ENCODE data around the gene SNX7.

Gene SNX7

GRCh38 chr1:98661544-98662355, at the start of gene SNX7:
Gene SNX7, plus strand, starts transcription at chr1:98661721. Its CDS starts 11 bp downstream, at chr1:98661732.
- peak; percentile 1 to 12 for DNase-seq

GRCh38 chr1:98637316-98637715, 24.2 kb upstream of the SNX7 start:
- no peak for DNase-seq

GRCh38 chr1:98638185-98638584, 23.3 kb upstream of the SNX7 start:
- no peak for DNase-seq

GRCh38 chr1:98644510-98644909, 17.0 kb upstream of the SNX7 start:
- no peak for DNase-seq

- DNase-seq: no peak
Measured at GRCh38 chr1:98651116-98651632, 10.3 kb upstream of the SNX7 start.

GRCh38 chr1:98653123-98653522, 8.4 kb upstream of the SNX7 start:
- no peak for DNase-seq

- DNase-seq: no peak
Measured at GRCh38 chr1:98659879-98660278, 1.6 kb upstream of the SNX7 start.

- no peak for DNase-seq
Measured at GRCh38 chr1:98660940-98661543, 479 bp upstream of the SNX7 start.

- DNase-seq: peak; percentile 0 to 24
Measured at GRCh38 chr1:98662356-98662670, 792 bp downstream of the SNX7 start.

GRCh38 chr1:98668733-98669132, 7.2 kb downstream of the SNX7 start:
- no peak for DNase-seq

- no peak for DNase-seq
Measured at GRCh38 chr1:98669355-98670296, 8.1 kb downstream of the SNX7 start.

GRCh38 chr1:98672189-98672588, 10.7 kb downstream of the SNX7 start:
- DNase-seq: no peak

- no peak for DNase-seq
Measured at GRCh38 chr1:98674075-98674781, 12.7 kb downstream of the SNX7 start.

- DNase-seq: no peak
Measured at GRCh38 chr1:98675282-98675681, 13.8 kb downstream of the SNX7 start.

- DNase-seq: no peak
Measured at GRCh38 chr1:98677288-98677687, 15.8 kb downstream of the SNX7 start.

GRCh38 chr1:98681812-98682211, 20.3 kb downstream of the SNX7 start:
- DNase-seq: no peak

- no peak for DNase-seq
Measured at GRCh38 chr1:98688110-98688739, 26.7 kb downstream of the SNX7 start.

- DNase-seq: no peak
Measured at GRCh38 chr1:98690576-98690975, 29.1 kb downstream of the SNX7 start.

- DNase-seq: no peak
Measured at GRCh38 chr1:98692482-98692881, 31.0 kb downstream of the SNX7 start.

GRCh38 chr1:98693385-98693784, 31.9 kb downstream of the SNX7 start:
- no peak for DNase-seq

GRCh38 chr1:98696077-98696476, 34.6 kb downstream of the SNX7 start:
- no peak for DNase-seq

- no peak for DNase-seq
Measured at GRCh38 chr1:98697781-98698180, 36.3 kb downstream of the SNX7 start.
